Vagina (tissue), 2 donors: ENCODE data around the gene REC8.

Experiments
- CTCF ChIP-seq, 3 experiments: fragments of 450-650 bp in 2 of 3; fragments of 200-600 bp in 1 of 3; sonication (generic) in 1 of 3; IDR thresholded peaks; one replicate each; pipeline ENCODE4 v1.5.1; 2017 to 2019; ENCODE audit warnings: antibody characterized with exemption in 3 of 3, mild to moderate bottlenecking in 2 of 3, moderate library complexity in 2 of 3
- POLR2A ChIP-seq, 2 donors: fragments of 450-650 bp; IDR thresholded peaks; one replicate each; pipeline ENCODE4 v1.6.1; 2017; ENCODE audit warnings: antibody characterized with exemption in 2 of 2, mild to moderate bottlenecking in 2 of 2, moderate library complexity in 2 of 2
- POLR2AphosphoS5 ChIP-seq, 2 donors: sonication (generic); formaldehyde crosslinking; IDR thresholded peaks; one replicate each; pipeline ENCODE4 v1.9.0; 2017; ENCODE audit warnings: antibody characterized with exemption in 2 of 2, mild to moderate bottlenecking in 2 of 2, low read depth in 1 of 2; ENCODE audit not compliant: insufficient read depth in 1 of 2

GRCh38 chr14:24177891-24178290, 6.0 kb downstream of the REC8 start:
- TF ChIP-seq CTCF (IDR thresholded peaks at IDR 0.05), result no peak
- no peak for TF ChIP-seq POLR2A (IDR thresholded peaks at IDR 0.05)
- no peak for TF ChIP-seq POLR2AphosphoS5 (IDR thresholded peaks at IDR 0.05; ENCODE audit: insufficient read depth in 1 of 2, low read depth in 1 of 2)
